ENCODE data around the gene FRRS1. TPM values are rescaled to one million over a fixed set of nuclear protein-coding genes. Genes with fewer than 3 reads are reported as not detected.

The FRRS1 gene
- total and polyA plus RNA-seq, 10 of the 15 experiments (the other 5 are each of a cell fraction or from before 2014, with no cell fraction given), result 0.13 to 18.9 (median 8.0) TPM

- no peaks in the 10 kb centered on the region for H4K20me1 ChIP-seq (ENCODE audit: control insufficient read depth, insufficient read depth)
- BruUV-seq (replicated peaks), result no TSS peak
- H3K27me3 ChIP-seq (replicated peaks in 1 of 2; ENCODE audit: control insufficient read depth in 2 of 2, insufficient read depth in 2 of 2, low read length in 1 of 2), result no peaks in the 10 kb centered on the region
- H3K36me3 ChIP-seq (ENCODE audit: control insufficient read depth in 2 of 2, insufficient read depth in 2 of 2, low read length in 1 of 2), result peaks cover 4 to 10% of the 10 kb centered on the region in 2 experiments
- H2AFZ ChIP-seq (ENCODE audit: control insufficient read depth, low read depth, low read length), result no peak overlapping the region
- H3K27ac ChIP-seq (ENCODE audit: control insufficient read depth, insufficient read depth), result peak overlapping the region; percentile 38
- CTCF ChIA-PET, result interaction anchor here (1.0 to 1.7 kb wide), 5 partner anchors 16 to 709 kb away, joined by 3 to 10 read pairs (median 3); partner anchors contain the start of gene FRRS1
- RAD21 ChIA-PET (ENCODE audit: unreplicated experiment), result interaction anchor here (0.9 to 3.1 kb wide), 3 partner anchors 10 to 37 kb away, joined by 4 to 25 read pairs (median 6); partner anchors contain the start of gene FRRS1
- H3K9me3 ChIP-seq (replicated peaks; ENCODE audit: control insufficient read depth, insufficient read depth, low read length), result peaks cover 2% of the 10 kb centered on the region; the same call in 1 of the 3 replicates
- peaks cover 39% of the 10 kb centered on the region for H3K79me2 ChIP-seq (ENCODE audit: control insufficient read depth, insufficient read depth, low read length)
- SMC1A ChIA-PET (ENCODE audit: uncharacterized antibody, unreplicated experiment), result interaction anchor here (0.6 to 2.8 kb wide), 10 partner anchors 8 to 1511 kb away, joined by 3 to 21 read pairs (median 7); partner anchors contain the start of gene FRRS1
- FAIRE-seq, result peak; percentile 23
- peak; percentile 78 for DNase-seq (ENCODE audit: low read depth, low spot score)
- peaks cover 32% of the 10 kb centered on the region for H3K4me1 ChIP-seq (ENCODE audit: control insufficient read depth, insufficient read depth, low read length)
- H3K4me3 ChIP-seq, result peak overlapping the region; percentile 37; the same call in 1 of the 2 replicates
- 0% methylated on average over 2 of the region's 2 CpGs for WGBS (ENCODE audit: insufficient coverage, insufficient replicate concordance, low lambda C conversion rate, missing lambda C conversion rate)
- POLR2A ChIA-PET, result interaction anchor here (0.6 to 2.6 kb wide), 4 partner anchors 8 to 17 kb away, joined by 3 to 10 read pairs (median 6); partner anchors contain the start of gene FRRS1
- peak; percentile 90 for ATAC-seq
- H3K9ac ChIP-seq (ENCODE audit: control insufficient read depth, insufficient read depth, low read length), result no peak overlapping the region
- intact Hi-C loops (cut with micrococcal nuclease; ENCODE audit: unreplicated experiment), result no loop called here
- H3K4me2 ChIP-seq (ENCODE audit: control insufficient read depth, insufficient read depth), result peak overlapping the region; percentile 89
- in situ Hi-C loops (cut with MboI), result loop anchor here (25.0 kb wide), 2 partner anchors 1638 to 1837 kb away; partner anchors contain the start of gene DPYD
- TF ChIP-seq ATF2 (IDR thresholded peaks at IDR 0.05; ENCODE audit: low read length), result peak; percentile 23; the same call in 1 of the 2 replicates
- no peak for TF ChIP-seq PAX5 (IDR thresholded peaks at IDR 0.05; ENCODE audit: borderline replicate concordance, low read depth, low read length)
- peak; percentile 60; the same call in 1 of the 2 replicates for TF ChIP-seq MLLT1 (IDR thresholded peaks at IDR 0.05)
- TF ChIP-seq CEBPB (IDR thresholded peaks at IDR 0.05; ENCODE audit: borderline replicate concordance in 1 of 2, low read depth in 2 of 2, low read length in 2 of 2), result no peak
- peak; percentile 91 for TF ChIP-seq RELB (IDR thresholded peaks at IDR 0.05; ENCODE audit: low read depth)
- no peak for TF ChIP-seq CREB1 (IDR thresholded peaks at IDR 0.05; ENCODE audit: low read depth)
- TF ChIP-seq PRDM15 (CRISPR knock-in tag; IDR thresholded peaks at IDR 0.05), result no peak
- no peak for TF ChIP-seq BCL3 (IDR thresholded peaks at IDR 0.05; ENCODE audit: borderline replicate concordance, insufficient read depth, low read depth, low read length, poor library complexity, severe bottlenecking)
- no peak for TF ChIP-seq BRCA1 (IDR thresholded peaks at IDR 0.05; ENCODE audit: low read depth, low read length)
- no peak for TF ChIP-seq ZBED1 (IDR thresholded peaks at IDR 0.05; ENCODE audit: borderline replicate concordance)
- TF ChIP-seq ZZZ3 (IDR thresholded peaks at IDR 0.05; ENCODE audit: control insufficient read depth, insufficient read length, low read depth), result no peak
Observed at GRCh38 chr1:99749504-99750347, 16.7 kb downstream of the FRRS1 start.
